B cell (primary cell): ENCODE data around the gene PELI2. TPM values are rescaled to one million over a fixed set of nuclear protein-coding genes. Genes with fewer than 3 reads are reported as not detected.

ENCODE experiments used
- ATAC-seq: fragments of 200-7000 bp; cut with Tn5 transposase; one replicate; pipeline ENCODE4 v1.10.0; 2021; ENCODE audit warnings: low read depth, mild to moderate bottlenecking, moderate number of reproducible peaks, moderate library complexity
- CTCF ChIA-PET: fragments of 350-600 bp; sonication (Branson Sonifier 250); formaldehyde crosslinking; loops from one replicate; lab custom pipeline; 2021; ENCODE audit warnings: antibody characterized with exemption, inconsistent platforms; lab: Charles Lee
- POLR2A ChIA-PET: fragments of 350-600 bp; sonication (Branson Sonifier 250); formaldehyde crosslinking; loops from one replicate; lab custom pipeline; 2021; ENCODE audit warnings: antibody characterized with exemption; lab: Charles Lee
- DNase-seq: peaks from one replicate; pipeline ENCODE4 v3.0.0; 2013
- H2AFZ ChIP-seq: 2 replicates; pipeline ENCODE4 v1.6.1; 2012; ENCODE audit warnings: mild to moderate bottlenecking, low read depth, low read length; ENCODE audit not compliant: insufficient read depth, poor library complexity, severe bottlenecking
- H3K27ac ChIP-seq, 2 donors: 1 replicate in 1 of 2; 2 replicates in 1 of 2; pipeline ENCODE4 v1.5.1; 2012 to 2013; ENCODE audit warnings: low read length in 2 of 2, mild to moderate bottlenecking in 2 of 2, moderate library complexity in 1 of 2
- H3K27me3 ChIP-seq, 4 experiments: fragments of 200-600 bp in 1 of 4; sonication (generic) in 1 of 4; replicated peaks in 1 of 4; 1 replicate in 2 of 4; 2 replicates in 2 of 4; pipeline versions ENCODE4 v1.6.1 to v1.7.0; 2013 to 2016; ENCODE audit warnings: low read length in 3 of 4, mild to moderate bottlenecking in 2 of 4, mixed read lengths in 1 of 4, moderate library complexity in 1 of 4; ENCODE audit not compliant: insufficient read depth in 4 of 4, control insufficient read depth in 3 of 4; ENCODE audit errors: control extremely low read depth in 1 of 4
- H3K36me3 ChIP-seq, 2 experiments: replicated peaks in 1 of 2; 1 replicate in 1 of 2; 2 replicates in 1 of 2; pipeline versions ENCODE4 v1.6.1 to v1.7.1; 2013; ENCODE audit warnings: low read length in 1 of 2; ENCODE audit not compliant: insufficient read depth in 2 of 2, control insufficient read depth in 1 of 2; ENCODE audit errors: control extremely low read depth in 1 of 2, extremely low read depth in 1 of 2
- H3K4me1 ChIP-seq, 2 donors: fragments of 200-600 bp in 1 of 2; sonication (generic) in 1 of 2; 1 replicate in 1 of 2; 2 replicates in 1 of 2; pipeline versions ENCODE4 v1.5.1 to v1.6.1; 2013 to 2017; ENCODE audit warnings: low read length in 2 of 2; ENCODE audit not compliant: control insufficient read depth in 2 of 2, insufficient read depth in 2 of 2
- H3K4me2 ChIP-seq: replicated peaks from 2 replicates; pipeline ENCODE3; 2012; ENCODE audit warnings: mild to moderate bottlenecking, low read depth, low read length; ENCODE audit not compliant: poor library complexity, severe bottlenecking
- H3K4me3 ChIP-seq, 5 experiments: fragments of 200-600 bp in 1 of 5; sonication (generic) in 1 of 5; 1 replicate in 3 of 5; 2 replicates in 2 of 5; pipeline versions ENCODE4 v1.5.1 to v1.7.0; 2011 to 2016; ENCODE audit warnings: low read length in 4 of 5, mild to moderate bottlenecking in 4 of 5, low read depth in 2 of 5, control low read depth in 1 of 5, moderate library complexity in 1 of 5; ENCODE audit not compliant: insufficient read depth in 1 of 5; ENCODE audit errors: control extremely low read depth in 1 of 5, extremely low read depth in 1 of 5
- H3K79me2 ChIP-seq: fragments of 200-600 bp; sonication (generic); one replicate; pipeline ENCODE4 v1.6.0; 2016; ENCODE audit warnings: low read length; ENCODE audit not compliant: control insufficient read depth, insufficient read depth
- H3K9ac ChIP-seq: fragments of 200-600 bp; sonication (generic); 2 replicates; pipeline ENCODE4 v1.6.1; 2017; ENCODE audit warnings: mild to moderate bottlenecking, low read length, moderate library complexity
- H3K9me3 ChIP-seq, 3 donors: one replicate each; pipeline versions ENCODE4 v1.6.1 to v1.7.1; 2013; ENCODE audit warnings: low read length in 2 of 3; ENCODE audit not compliant: control insufficient read depth in 2 of 3, insufficient read depth in 1 of 3; ENCODE audit errors: control extremely low read depth in 1 of 3
- H4K20me1 ChIP-seq: 2 replicates; pipeline ENCODE4 v1.6.0; 2012; ENCODE audit warnings: mild to moderate bottlenecking, low read length; ENCODE audit not compliant: insufficient read depth, control insufficient read depth, poor library complexity, severe bottlenecking
- H3K27ac Mint-ChIP-seq: one replicate; pipeline ENCODE4 v1.8.0; 2021; ENCODE audit warnings: mixed read lengths
- H3K27me3 Mint-ChIP-seq: one replicate; pipeline ENCODE4 v1.8.0; 2021; ENCODE audit warnings: mixed read lengths
- H3K4me1 Mint-ChIP-seq: one replicate; pipeline ENCODE4 v1.8.0; 2021; ENCODE audit warnings: mixed read lengths
- H3K4me3 Mint-ChIP-seq: one replicate; pipeline ENCODE4 v1.8.0; 2021; ENCODE audit warnings: mixed read lengths
- H3K9me3 Mint-ChIP-seq: one replicate; pipeline ENCODE4 v1.8.0; 2022; ENCODE audit warnings: mixed read lengths; ENCODE audit not compliant: insufficient read depth
- EZH2 ChIP-seq: IDR thresholded peaks from 2 replicates; pipeline ENCODE4 v1.6.1; 2012; ENCODE audit warnings: borderline replicate concordance, low read depth, mild to moderate bottlenecking, moderate library complexity, low read length; ENCODE audit not compliant: insufficient read depth, poor library complexity, severe bottlenecking
- WGBS: methylation state at CpG from one replicate; pipeline ENCODE4 v1.1.5; 2013; ENCODE audit warnings: missing lambda C conversion rate; ENCODE audit not compliant: insufficient coverage; 5-methylcytosine and 5-hydroxymethylcytosine counted together
- intact Hi-C: fragments of 100-400 bp; cut with micrococcal nuclease; formaldehyde crosslinking; loops from one replicate; pipeline ENCODE4 v1.10.0; 2022
- polyA plus RNA-seq: library from polyadenylated mRNA; depleted of rRNA; stranded (reverse); fragments of >200 nt; gene quantifications from 2 replicates; pipeline ENCODE4 v1.2.3, GENCODE V29; 2012
- total RNA-seq, 2 donors: library from RNA; stranded (reverse); fragments of 120-200 nt in 1 of 2; gene quantifications; 1 replicate in 1 of 2; 2 replicates in 1 of 2; pipeline versions ENCODE4 v1.2.3 to v1.2.4, GENCODE V29; 2013 to 2022
- TF ChIP-seq, protein P1 (sequence below): fragments of 200-600 bp; IDR thresholded peaks from one replicate; pipeline ENCODE4 v1.8.0; 2022; ENCODE audit warnings: antibody characterized with exemption, mild to moderate bottlenecking

The PELI2 gene
- total and polyA plus RNA-seq, 2 donors (not counting 1 experiment from before 2014, with no cell fraction given) = 5.7 to 13.4 TPM

DNA sequence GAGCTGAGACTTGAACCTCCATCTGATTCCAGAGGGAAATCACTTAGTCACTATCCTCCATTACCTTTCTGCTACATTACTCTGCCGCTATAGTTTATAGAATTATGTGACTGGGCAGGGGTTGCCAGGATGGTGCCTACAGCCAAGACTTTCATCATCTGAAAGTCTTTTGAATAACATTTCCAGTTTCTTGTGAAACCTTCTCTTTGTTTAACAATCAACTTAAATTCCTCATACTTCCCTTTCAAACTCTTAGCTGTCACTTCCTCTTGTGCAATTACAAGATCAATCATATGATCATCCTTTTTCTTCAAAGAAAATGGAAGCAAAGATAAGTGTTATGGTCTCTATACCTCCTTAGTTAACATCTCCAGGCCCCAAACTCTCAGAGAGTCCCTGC is 25.4 kb upstream of the PELI2 start:
- DNase-seq (no peak), ATAC-seq (no peak)
- Mint-ChIP-seq H3K27me3 (peaks cover 26% of the 10 kb centered on the region), H3K27ac (no peak overlapping the region), H3K9me3 (no peaks in the 10 kb centered on the region), H3K4me1 (no peaks in the 10 kb centered on the region), H3K4me3 (no peak overlapping the region)
- Histone ChIP-seq H4K20me1 (no peaks in the 10 kb centered on the region), H3K4me2 (no peak overlapping the region), H3K9me3 (peaks cover 0 to 3% (median 0%) of the 10 kb centered on the region in 3 donors), H2AFZ (no peak overlapping the region), H3K4me3 (no peak overlapping the region), H3K27ac (no peak overlapping the region), H3K9ac (no peak overlapping the region), H3K79me2 (no peaks in the 10 kb centered on the region), H3K4me1 (no peaks in the 10 kb centered on the region), H3K27me3 (peaks cover 0 to 4% (median 0%) of the 10 kb centered on the region in 4 experiments), H3K36me3 (no peaks in the 10 kb centered on the region)
- CTCF ChIA-PET = no interaction called here
- no CpG with 5 or more reads among the region's 1 CpG for WGBS
- POLR2A ChIA-PET = no interaction called here
- intact Hi-C loops = no loop called here
- TF ChIP-seq, protein P1, sequence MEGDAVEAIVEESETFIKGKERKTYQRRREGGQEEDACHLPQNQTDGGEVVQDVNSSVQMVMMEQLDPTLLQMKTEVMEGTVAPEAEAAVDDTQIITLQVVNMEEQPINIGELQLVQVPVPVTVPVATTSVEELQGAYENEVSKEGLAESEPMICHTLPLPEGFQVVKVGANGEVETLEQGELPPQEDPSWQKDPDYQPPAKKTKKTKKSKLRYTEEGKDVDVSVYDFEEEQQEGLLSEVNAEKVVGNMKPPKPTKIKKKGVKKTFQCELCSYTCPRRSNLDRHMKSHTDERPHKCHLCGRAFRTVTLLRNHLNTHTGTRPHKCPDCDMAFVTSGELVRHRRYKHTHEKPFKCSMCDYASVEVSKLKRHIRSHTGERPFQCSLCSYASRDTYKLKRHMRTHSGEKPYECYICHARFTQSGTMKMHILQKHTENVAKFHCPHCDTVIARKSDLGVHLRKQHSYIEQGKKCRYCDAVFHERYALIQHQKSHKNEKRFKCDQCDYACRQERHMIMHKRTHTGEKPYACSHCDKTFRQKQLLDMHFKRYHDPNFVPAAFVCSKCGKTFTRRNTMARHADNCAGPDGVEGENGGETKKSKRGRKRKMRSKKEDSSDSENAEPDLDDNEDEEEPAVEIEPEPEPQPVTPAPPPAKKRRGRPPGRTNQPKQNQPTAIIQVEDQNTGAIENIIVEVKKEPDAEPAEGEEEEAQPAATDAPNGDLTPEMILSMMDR = no peak
- no peak for TF ChIP-seq EZH2

DNA sequence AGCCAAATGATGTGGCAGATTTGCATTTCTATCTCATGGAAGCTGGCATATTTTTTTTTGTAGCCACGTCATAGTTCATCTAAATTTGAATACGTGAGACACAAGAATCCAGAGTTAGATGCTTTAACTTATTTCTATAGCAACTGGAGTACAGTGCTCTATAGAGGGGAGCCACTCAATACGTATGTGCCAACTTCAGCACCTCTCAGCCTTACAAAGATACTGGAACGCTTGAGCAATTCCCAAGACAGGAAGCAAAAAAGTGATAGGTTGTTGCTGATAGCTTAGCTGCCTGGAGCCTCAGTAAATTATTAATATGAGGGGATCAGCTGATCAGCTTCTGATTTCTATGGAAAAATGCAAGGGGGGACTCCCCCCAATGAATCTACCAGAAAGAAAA is 24.1 kb upstream of the PELI2 start:
- no peaks in the 10 kb centered on the region for H3K36me3 ChIP-seq
- no peaks in the 10 kb centered on the region for H3K4me1 ChIP-seq
- Mint-ChIP-seq H3K27me3 (peaks cover 31% of the 10 kb centered on the region), H3K9me3 (no peaks in the 10 kb centered on the region), H3K4me3 (no peak overlapping the region), H3K27ac (no peak overlapping the region), H3K4me1 (no peaks in the 10 kb centered on the region)
- ATAC-seq (no peak), DNase-seq (no peak)
- no peak overlapping the region for H3K4me3 ChIP-seq
- no CpG with 5 or more reads among the region's 4 CpGs for WGBS
- H3K4me2 ChIP-seq = no peak overlapping the region
- no peaks in the 10 kb centered on the region for H3K79me2 ChIP-seq
- peaks cover 0 to 3% (median 0%) of the 10 kb centered on the region in 3 donors for H3K9me3 ChIP-seq
- intact Hi-C loops = no loop called here
- ChIA-PET POLR2A (no interaction called here), CTCF (no interaction called here)
- H4K20me1 ChIP-seq = no peaks in the 10 kb centered on the region
- H3K27ac ChIP-seq = no peak overlapping the region
- no peak overlapping the region for H2AFZ ChIP-seq
- no peak overlapping the region for H3K9ac ChIP-seq
- H3K27me3 ChIP-seq = peaks cover 0 to 4% (median 0%) of the 10 kb centered on the region in 4 experiments
- TF ChIP-seq, protein P1 = no peak
- no peak for TF ChIP-seq EZH2
